ENCODE measurements around the gene EPHA6.

Gene EPHA6

DNA sequence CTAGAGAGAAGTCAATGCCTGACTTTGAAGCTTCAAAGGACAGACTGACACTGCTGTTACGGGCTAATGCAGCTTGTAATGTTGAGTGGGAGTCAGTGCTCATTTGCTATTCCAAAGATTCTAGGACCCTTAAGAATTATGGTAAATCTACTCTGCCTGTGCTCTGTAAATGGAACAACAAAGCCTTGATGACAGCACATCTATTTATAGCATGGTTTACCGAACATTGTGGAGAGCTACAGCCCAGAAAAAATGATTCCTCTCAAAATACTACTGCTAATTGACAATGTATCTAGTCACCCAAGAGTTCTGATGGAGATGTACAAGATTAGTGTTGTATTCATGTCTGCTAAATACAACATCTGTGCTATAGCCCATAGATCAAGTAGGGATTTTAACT lies 262.3 kb downstream of the EPHA6 start:
- no peaks in the 10 kb centered on the region for H3K36me3 ChIP-seq (ENCODE audit: insufficient read depth, low read length)
- H3K27ac ChIP-seq (ENCODE audit: low read depth, low read length, poor library complexity, severe bottlenecking) = no peak overlapping the region
- H3K4me2 ChIP-seq (ENCODE audit: low read length) = no peak overlapping the region
- H3K9me2 ChIP-seq (ENCODE audit: low read depth, low read length) = no peaks in the 10 kb centered on the region
- H3F3A ChIP-seq (ENCODE audit: insufficient read depth, low read length) = no peaks in the 10 kb centered on the region
- no peaks in the 10 kb centered on the region for H3K9me3 ChIP-seq (ENCODE audit: low read length)
- no peak overlapping the region for H2AFZ ChIP-seq (ENCODE audit: low read length)
- no peaks in the 10 kb centered on the region for H3K27me3 ChIP-seq (ENCODE audit: insufficient read depth, low read length)
- no peak for TF ChIP-seq EZH2 (IDR thresholded peaks at IDR 0.05; ENCODE audit: borderline replicate concordance, low read length)
- TF ChIP-seq, protein P1, sequence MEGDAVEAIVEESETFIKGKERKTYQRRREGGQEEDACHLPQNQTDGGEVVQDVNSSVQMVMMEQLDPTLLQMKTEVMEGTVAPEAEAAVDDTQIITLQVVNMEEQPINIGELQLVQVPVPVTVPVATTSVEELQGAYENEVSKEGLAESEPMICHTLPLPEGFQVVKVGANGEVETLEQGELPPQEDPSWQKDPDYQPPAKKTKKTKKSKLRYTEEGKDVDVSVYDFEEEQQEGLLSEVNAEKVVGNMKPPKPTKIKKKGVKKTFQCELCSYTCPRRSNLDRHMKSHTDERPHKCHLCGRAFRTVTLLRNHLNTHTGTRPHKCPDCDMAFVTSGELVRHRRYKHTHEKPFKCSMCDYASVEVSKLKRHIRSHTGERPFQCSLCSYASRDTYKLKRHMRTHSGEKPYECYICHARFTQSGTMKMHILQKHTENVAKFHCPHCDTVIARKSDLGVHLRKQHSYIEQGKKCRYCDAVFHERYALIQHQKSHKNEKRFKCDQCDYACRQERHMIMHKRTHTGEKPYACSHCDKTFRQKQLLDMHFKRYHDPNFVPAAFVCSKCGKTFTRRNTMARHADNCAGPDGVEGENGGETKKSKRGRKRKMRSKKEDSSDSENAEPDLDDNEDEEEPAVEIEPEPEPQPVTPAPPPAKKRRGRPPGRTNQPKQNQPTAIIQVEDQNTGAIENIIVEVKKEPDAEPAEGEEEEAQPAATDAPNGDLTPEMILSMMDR (IDR thresholded peaks at IDR 0.05; ENCODE audit: low read length) = no peak
- no peaks in the 10 kb centered on the region for H4K20me1 ChIP-seq (ENCODE audit: insufficient read depth, low read length)
- H3K4me1 ChIP-seq (ENCODE audit: insufficient read depth, low read length, severe bottlenecking) = no peaks in the 10 kb centered on the region
- no peak overlapping the region for H3K4me3 ChIP-seq (ENCODE audit: low read depth, low read length, poor library complexity, severe bottlenecking)
- no peak overlapping the region for H3K9ac ChIP-seq (ENCODE audit: low read length)
- no peaks in the 10 kb centered on the region; the same call in 1 of the 2 replicates for H3K79me2 ChIP-seq (ENCODE audit: insufficient read depth, low read length)

DNA sequence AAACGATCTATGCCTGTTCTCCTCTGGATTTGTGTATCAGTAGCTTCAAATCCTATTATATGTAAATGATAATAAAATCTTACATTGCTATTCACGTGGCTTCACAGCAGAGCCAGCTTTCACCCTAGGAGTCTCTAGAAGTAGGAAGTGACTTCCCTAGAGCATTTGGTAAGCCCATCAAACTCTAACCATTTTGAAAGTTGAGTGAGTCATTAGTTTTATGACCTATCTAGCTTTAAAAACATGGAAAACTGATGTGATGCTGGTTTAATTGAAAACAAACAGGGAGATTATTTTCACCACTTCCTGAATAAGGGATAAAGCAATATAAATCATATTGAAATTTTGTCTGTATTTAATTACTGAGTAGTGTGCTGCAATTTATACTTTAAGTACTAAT lies 275.2 kb downstream of the EPHA6 start:
- Histone ChIP-seq H2AFZ (ENCODE audit: low read length) (no peak overlapping the region), H3K9me2 (ENCODE audit: low read depth, low read length) (no peaks in the 10 kb centered on the region), H4K20me1 (ENCODE audit: insufficient read depth, low read length) (no peaks in the 10 kb centered on the region), H3K4me1 (ENCODE audit: insufficient read depth, low read length, severe bottlenecking) (no peaks in the 10 kb centered on the region), H3K9me3 (ENCODE audit: low read length) (no peaks in the 10 kb centered on the region), H3K27ac (ENCODE audit: low read depth, low read length, poor library complexity, severe bottlenecking) (no peak overlapping the region), H3K27me3 (ENCODE audit: insufficient read depth, low read length) (no peaks in the 10 kb centered on the region), H3K36me3 (ENCODE audit: insufficient read depth, low read length) (no peaks in the 10 kb centered on the region), H3K4me2 (ENCODE audit: low read length) (no peak overlapping the region), H3K9ac (ENCODE audit: low read length) (no peak overlapping the region), H3K4me3 (ENCODE audit: low read depth, low read length, poor library complexity, severe bottlenecking) (no peak overlapping the region), H3K79me2 (ENCODE audit: insufficient read depth, low read length) (no peaks in the 10 kb centered on the region), H3F3A (ENCODE audit: insufficient read depth, low read length) (no peaks in the 10 kb centered on the region)
- no peak for TF ChIP-seq EZH2 (IDR thresholded peaks at IDR 0.05; ENCODE audit: borderline replicate concordance, low read length)
- TF ChIP-seq, protein P1 (IDR thresholded peaks at IDR 0.05; ENCODE audit: low read length) = no peak

DNA sequence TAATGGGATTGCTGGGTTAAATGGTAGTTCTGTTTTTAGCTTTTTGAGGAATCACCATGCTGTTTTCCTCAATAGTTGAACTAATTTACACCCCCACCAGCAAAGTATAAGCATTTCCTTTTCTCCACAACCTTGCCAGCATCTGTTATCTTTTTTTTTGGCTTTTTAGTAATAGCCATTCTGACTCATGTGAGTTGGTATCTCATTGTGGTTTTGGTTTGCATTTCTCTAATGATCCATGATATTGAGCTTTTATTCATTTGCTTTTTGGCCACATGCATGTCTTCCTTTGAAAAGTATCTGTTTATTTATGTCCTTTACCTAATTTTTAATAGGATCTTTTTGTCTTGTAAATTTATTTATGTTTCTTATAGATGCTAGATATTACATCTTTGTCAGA lies 288.2 kb downstream of the EPHA6 start:
- Histone ChIP-seq H3K27ac (ENCODE audit: low read depth, low read length, poor library complexity, severe bottlenecking) (no peak overlapping the region), H3F3A (ENCODE audit: insufficient read depth, low read length) (no peaks in the 10 kb centered on the region), H3K27me3 (ENCODE audit: insufficient read depth, low read length) (no peaks in the 10 kb centered on the region), H3K36me3 (ENCODE audit: insufficient read depth, low read length) (no peaks in the 10 kb centered on the region), H2AFZ (ENCODE audit: low read length) (no peak overlapping the region), H3K4me3 (ENCODE audit: low read depth, low read length, poor library complexity, severe bottlenecking) (no peak overlapping the region), H3K4me1 (ENCODE audit: insufficient read depth, low read length, severe bottlenecking) (no peaks in the 10 kb centered on the region), H3K4me2 (ENCODE audit: low read length) (no peak overlapping the region), H3K9me3 (ENCODE audit: low read length) (no peaks in the 10 kb centered on the region), H3K9me2 (ENCODE audit: low read depth, low read length) (no peaks in the 10 kb centered on the region), H3K9ac (ENCODE audit: low read length) (no peak overlapping the region), H3K79me2 (ENCODE audit: insufficient read depth, low read length) (no peaks in the 10 kb centered on the region), H4K20me1 (ENCODE audit: insufficient read depth, low read length) (no peaks in the 10 kb centered on the region)
- TF ChIP-seq EZH2 (IDR thresholded peaks at IDR 0.05; ENCODE audit: borderline replicate concordance, low read length) = no peak
- TF ChIP-seq, protein P1 (IDR thresholded peaks at IDR 0.05; ENCODE audit: low read length) = no peak

All from OCI-LY1 (cell line).